HepG2 (cell line): ENCODE measurements around the gene AGBL2. TPM values are rescaled to one million over a fixed set of nuclear protein-coding genes. Genes with fewer than 3 reads are reported as not detected.

Experiments
- EED ChIP-seq: sonication (generic); formaldehyde crosslinking; IDR thresholded peaks from 2 replicates; pipeline ENCODE4 v1.5.0; 2020; ENCODE audit warnings: mild to moderate bottlenecking, missing genetic modification reagents
- FOXC1 ChIP-seq: sonication (generic); formaldehyde crosslinking; IDR thresholded peaks from 2 replicates; pipeline ENCODE4 v1.8.0; 2022; ENCODE audit warnings: mild to moderate bottlenecking, missing genetic modification reagents, borderline replicate concordance
- PAWR ChIP-seq: sonication (generic); formaldehyde crosslinking; IDR thresholded peaks from 2 replicates; pipeline ENCODE4 v1.4.0; 2020; ENCODE audit warnings: missing genetic modification reagents, mild to moderate bottlenecking, borderline replicate concordance
- ZNF12 ChIP-seq: sonication (generic); formaldehyde crosslinking; IDR thresholded peaks from 2 replicates; pipeline ENCODE4 v1.5.0; 2020; ENCODE audit warnings: missing genetic modification reagents
- polyA plus RNA-seq, 8 experiments: library from polyadenylated mRNA; depleted of rRNA in 3 of 8; stranded (reverse) in 7 of 8; unstranded in 1 of 8; fragments of >200 nt; fragmentation: Illumina TruSeq in 4 of 8; extraction: Trizol in 4 of 8; gene quantifications; 2 replicates each; pipeline versions ENCODE4 v1.2.1 to v1.2.3, GENCODE V29; 2011 to 2016; ENCODE audit warnings: low read depth in 4 of 8, missing spikeins in 1 of 8, mixed read lengths in 1 of 8; ENCODE audit not compliant: insufficient read depth in 1 of 8
- total RNA-seq, 5 experiments: library from RNA; depleted of rRNA; stranded (reverse); fragments of >200 nt; fragmentation: Illumina TruSeq; extraction: Trizol; gene quantifications; 2 replicates each; pipeline ENCODE4 v1.2.3, GENCODE V29; 2016; ENCODE audit warnings: low read depth in 1 of 5
- TF ChIP-seq, protein P1 (sequence below), 2 experiments: sonication (generic) in 1 of 2; formaldehyde crosslinking in 1 of 2; IDR thresholded peaks; 2 replicates each; pipeline versions ENCODE4 v1.4.0 to v1.6.1; 2016 to 2020; ENCODE audit warnings: borderline replicate concordance in 1 of 2, low read depth in 1 of 2, mild to moderate bottlenecking in 1 of 2, missing genetic modification reagents in 1 of 2
- TF ChIP-seq, protein P2 (sequence below): sonication (generic); formaldehyde crosslinking; IDR thresholded peaks from 2 replicates; pipeline ENCODE4 v1.8.1; 2023; ENCODE audit warnings: mild to moderate bottlenecking, missing genetic modification reagents
- TF ChIP-seq, protein P3 (sequence below): sonication (generic); formaldehyde crosslinking; IDR thresholded peaks from 2 replicates; pipeline ENCODE4; 2020; ENCODE audit warnings: missing genetic modification reagents, mild to moderate bottlenecking, borderline replicate concordance
- TF ChIP-seq, protein P4 (sequence below): sonication (generic); formaldehyde crosslinking; IDR thresholded peaks from 2 replicates; pipeline ENCODE4 v1.5.1; 2020; ENCODE audit warnings: missing genetic modification reagents, mild to moderate bottlenecking, borderline replicate concordance
- TF ChIP-seq, protein P5 (sequence below), 2 experiments: sonication (generic) in 1 of 2; formaldehyde crosslinking in 1 of 2; IDR thresholded peaks; 2 replicates each; pipeline versions ENCODE4 v1.6.1 to v1.9.0; 2014 to 2022; ENCODE audit warnings: antibody characterized with exemption in 1 of 2, borderline replicate concordance in 1 of 2, inconsistent platforms in 1 of 2, low read depth in 1 of 2, missing genetic modification reagents in 1 of 2
- TF ChIP-seq, protein P6 (sequence below): sonication (generic); formaldehyde crosslinking; IDR thresholded peaks from 2 replicates; pipeline ENCODE4 v1.5.1; 2020; ENCODE audit warnings: mild to moderate bottlenecking, missing genetic modification reagents, moderate library complexity

Gene AGBL2
- total and polyA plus RNA-seq, 2 of the 13 experiments (the other 11 are each of a cell fraction or from before 2014, with no cell fraction given), result 1.6 to 5.7 TPM

DNA sequence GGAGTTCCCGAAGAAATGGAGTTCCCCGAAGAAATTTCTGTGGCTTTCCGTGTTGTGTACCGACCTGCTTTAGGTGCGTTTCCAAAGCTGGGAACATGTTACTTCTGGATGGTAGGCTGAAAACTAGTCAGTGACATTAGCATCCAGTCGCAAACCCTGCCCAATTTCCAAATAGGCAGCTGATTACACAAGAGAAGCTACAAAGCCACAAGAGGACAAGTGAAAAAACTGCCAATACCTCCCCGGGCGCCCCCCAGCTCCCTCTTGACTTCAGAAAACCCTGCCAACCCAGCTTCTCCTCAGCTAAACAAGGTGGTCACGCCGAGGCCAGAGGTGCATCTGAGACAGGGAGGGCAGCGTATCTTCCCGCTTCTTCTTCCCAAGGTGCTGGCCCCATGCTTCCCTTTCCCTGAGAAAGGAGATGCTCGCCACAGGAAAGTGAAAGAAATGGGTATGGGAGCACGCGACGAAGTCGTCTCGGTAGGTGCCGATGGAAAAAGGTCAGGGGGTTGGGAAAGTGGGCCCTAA lies 551 bp downstream of the AGBL2 start (continued):
- TF ChIP-seq, protein P1, sequence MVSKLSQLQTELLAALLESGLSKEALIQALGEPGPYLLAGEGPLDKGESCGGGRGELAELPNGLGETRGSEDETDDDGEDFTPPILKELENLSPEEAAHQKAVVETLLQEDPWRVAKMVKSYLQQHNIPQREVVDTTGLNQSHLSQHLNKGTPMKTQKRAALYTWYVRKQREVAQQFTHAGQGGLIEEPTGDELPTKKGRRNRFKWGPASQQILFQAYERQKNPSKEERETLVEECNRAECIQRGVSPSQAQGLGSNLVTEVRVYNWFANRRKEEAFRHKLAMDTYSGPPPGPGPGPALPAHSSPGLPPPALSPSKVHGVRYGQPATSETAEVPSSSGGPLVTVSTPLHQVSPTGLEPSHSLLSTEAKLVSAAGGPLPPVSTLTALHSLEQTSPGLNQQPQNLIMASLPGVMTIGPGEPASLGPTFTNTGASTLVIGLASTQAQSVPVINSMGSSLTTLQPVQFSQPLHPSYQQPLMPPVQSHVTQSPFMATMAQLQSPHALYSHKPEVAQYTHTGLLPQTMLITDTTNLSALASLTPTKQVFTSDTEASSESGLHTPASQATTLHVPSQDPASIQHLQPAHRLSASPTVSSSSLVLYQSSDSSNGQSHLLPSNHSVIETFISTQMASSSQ (IDR thresholded peaks at IDR 0.05; ENCODE audit: low read depth), result no peak
- TF ChIP-seq, protein P1 (CRISPR knock-in tag; IDR thresholded peaks at IDR 0.05; ENCODE audit: borderline replicate concordance), result 0 out of 2 replicates have a peak, but pooled peaks have one; percentile 15
- TF ChIP-seq ZNF12 (CRISPR knock-in tag), result 0 out of 2 replicates have a peak, but pooled peaks have one; percentile 0
- TF ChIP-seq EED (CRISPR knock-in tag), result 0 out of 2 replicates have a peak, but pooled peaks have one; percentile 20
- TF ChIP-seq, protein P2, sequence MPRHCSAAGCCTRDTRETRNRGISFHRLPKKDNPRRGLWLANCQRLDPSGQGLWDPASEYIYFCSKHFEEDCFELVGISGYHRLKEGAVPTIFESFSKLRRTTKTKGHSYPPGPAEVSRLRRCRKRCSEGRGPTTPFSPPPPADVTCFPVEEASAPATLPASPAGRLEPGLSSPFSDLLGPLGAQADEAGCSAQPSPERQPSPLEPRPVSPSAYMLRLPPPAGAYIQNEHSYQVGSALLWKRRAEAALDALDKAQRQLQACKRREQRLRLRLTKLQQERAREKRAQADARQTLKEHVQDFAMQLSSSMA, result peak; percentile 47; the same call in 1 of the 2 replicates
- no peak for TF ChIP-seq PAWR (CRISPR knock-in tag)
- TF ChIP-seq, protein P3, sequence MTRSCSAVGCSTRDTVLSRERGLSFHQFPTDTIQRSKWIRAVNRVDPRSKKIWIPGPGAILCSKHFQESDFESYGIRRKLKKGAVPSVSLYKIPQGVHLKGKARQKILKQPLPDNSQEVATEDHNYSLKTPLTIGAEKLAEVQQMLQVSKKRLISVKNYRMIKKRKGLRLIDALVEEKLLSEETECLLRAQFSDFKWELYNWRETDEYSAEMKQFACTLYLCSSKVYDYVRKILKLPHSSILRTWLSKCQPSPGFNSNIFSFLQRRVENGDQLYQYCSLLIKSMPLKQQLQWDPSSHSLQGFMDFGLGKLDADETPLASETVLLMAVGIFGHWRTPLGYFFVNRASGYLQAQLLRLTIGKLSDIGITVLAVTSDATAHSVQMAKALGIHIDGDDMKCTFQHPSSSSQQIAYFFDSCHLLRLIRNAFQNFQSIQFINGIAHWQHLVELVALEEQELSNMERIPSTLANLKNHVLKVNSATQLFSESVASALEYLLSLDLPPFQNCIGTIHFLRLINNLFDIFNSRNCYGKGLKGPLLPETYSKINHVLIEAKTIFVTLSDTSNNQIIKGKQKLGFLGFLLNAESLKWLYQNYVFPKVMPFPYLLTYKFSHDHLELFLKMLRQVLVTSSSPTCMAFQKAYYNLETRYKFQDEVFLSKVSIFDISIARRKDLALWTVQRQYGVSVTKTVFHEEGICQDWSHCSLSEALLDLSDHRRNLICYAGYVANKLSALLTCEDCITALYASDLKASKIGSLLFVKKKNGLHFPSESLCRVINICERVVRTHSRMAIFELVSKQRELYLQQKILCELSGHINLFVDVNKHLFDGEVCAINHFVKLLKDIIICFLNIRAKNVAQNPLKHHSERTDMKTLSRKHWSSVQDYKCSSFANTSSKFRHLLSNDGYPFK (CRISPR knock-in tag), result no peak
- TF ChIP-seq, protein P4, sequence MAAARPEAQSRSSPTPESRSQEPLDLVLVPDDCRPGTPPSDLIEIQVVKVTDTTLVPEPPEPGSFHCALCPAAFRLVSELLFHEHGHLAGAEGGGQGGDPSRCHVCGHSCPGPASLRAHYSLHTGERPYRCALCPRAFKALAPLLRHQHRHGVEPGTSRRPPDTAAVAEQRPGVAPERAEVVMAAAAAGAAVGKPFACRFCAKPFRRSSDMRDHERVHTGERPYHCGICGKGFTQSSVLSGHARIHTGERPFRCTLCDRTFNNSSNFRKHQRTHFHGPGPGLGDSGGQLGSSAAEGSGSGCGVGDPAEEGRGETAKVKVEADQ (CRISPR knock-in tag), result peak; percentile 62; the same call in 1 of the 2 replicates
- TF ChIP-seq, protein P5, sequence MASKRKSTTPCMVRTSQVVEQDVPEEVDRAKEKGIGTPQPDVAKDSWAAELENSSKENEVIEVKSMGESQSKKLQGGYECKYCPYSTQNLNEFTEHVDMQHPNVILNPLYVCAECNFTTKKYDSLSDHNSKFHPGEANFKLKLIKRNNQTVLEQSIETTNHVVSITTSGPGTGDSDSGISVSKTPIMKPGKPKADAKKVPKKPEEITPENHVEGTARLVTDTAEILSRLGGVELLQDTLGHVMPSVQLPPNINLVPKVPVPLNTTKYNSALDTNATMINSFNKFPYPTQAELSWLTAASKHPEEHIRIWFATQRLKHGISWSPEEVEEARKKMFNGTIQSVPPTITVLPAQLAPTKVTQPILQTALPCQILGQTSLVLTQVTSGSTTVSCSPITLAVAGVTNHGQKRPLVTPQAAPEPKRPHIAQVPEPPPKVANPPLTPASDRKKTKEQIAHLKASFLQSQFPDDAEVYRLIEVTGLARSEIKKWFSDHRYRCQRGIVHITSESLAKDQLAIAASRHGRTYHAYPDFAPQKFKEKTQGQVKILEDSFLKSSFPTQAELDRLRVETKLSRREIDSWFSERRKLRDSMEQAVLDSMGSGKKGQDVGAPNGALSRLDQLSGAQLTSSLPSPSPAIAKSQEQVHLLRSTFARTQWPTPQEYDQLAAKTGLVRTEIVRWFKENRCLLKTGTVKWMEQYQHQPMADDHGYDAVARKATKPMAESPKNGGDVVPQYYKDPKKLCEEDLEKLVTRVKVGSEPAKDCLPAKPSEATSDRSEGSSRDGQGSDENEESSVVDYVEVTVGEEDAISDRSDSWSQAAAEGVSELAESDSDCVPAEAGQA (IDR thresholded peaks at IDR 0.05; ENCODE audit: low read depth), result no peak
- TF ChIP-seq, protein P5 (CRISPR knock-in tag; IDR thresholded peaks at IDR 0.05; ENCODE audit: borderline replicate concordance), result no peak
- TF ChIP-seq, protein P6, sequence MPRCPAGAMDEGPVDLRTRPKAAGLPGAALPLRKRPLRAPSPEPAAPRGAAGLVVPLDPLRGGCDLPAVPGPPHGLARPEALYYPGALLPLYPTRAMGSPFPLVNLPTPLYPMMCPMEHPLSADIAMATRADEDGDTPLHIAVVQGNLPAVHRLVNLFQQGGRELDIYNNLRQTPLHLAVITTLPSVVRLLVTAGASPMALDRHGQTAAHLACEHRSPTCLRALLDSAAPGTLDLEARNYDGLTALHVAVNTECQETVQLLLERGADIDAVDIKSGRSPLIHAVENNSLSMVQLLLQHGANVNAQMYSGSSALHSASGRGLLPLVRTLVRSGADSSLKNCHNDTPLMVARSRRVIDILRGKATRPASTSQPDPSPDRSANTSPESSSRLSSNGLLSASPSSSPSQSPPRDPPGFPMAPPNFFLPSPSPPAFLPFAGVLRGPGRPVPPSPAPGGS (CRISPR knock-in tag), result peak; percentile 77; the same call in 1 of the 2 replicates
- TF ChIP-seq FOXC1 (CRISPR knock-in tag), result no peak
